HG02973 (cell line): ENCODE measurements around the gene GPR157.

ENCODE experiments used
- ATAC-seq: cut with Tn5 transposase; IDR thresholded peaks from one replicate; pipeline ENCODE4 v1.9.1; 2021; ENCODE audit warnings: moderate library complexity; ENCODE audit not compliant: unreplicated experiment

The GPR157 gene

DNA sequence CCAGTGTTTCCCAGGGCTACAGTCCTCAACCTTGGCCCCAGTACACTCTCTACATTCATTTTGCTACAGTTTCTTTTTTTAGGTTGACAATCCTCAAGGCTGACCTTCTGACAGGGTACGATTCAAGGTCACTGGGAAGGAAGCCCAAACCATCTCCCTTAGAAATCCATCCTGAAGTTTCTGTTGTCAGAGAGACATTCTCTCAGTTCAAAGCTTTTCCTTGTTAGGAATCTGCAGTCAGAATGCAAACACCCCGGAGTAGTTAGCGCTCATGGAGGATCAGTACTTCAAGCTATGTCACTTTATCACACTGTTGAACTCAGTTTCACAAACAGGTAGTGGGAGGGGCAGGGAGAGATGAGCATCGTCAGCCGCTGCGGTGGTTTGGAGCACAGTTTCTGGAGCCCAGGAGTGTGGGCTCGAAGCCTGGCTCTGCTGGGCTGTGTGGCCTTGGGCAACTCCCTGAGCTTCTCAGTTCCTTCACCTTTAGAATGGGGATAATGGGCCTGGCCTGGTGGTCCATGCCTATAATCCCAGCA, 63.6 kb downstream of the GPR157 start:
- no peak for ATAC-seq

DNA sequence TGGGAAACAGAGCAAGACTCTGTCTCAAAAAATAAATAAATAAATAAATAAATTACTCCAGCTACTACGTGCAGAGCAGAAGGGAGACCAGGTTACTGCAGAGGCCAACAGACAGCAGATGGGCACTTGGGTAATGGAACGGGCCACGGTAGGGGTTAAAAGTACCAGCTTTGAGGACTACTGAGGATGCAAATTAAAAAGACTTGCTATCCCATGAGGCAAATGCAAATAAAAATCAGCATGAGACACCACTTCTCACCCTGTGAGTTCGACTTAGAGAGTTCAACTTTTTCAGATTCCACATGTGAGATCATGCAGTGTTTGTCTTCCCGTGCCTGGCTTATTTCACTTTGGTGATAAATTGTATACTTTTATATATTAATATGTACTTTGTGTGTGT, 66.1 kb downstream of the GPR157 start:
- ATAC-seq: no peak

DNA sequence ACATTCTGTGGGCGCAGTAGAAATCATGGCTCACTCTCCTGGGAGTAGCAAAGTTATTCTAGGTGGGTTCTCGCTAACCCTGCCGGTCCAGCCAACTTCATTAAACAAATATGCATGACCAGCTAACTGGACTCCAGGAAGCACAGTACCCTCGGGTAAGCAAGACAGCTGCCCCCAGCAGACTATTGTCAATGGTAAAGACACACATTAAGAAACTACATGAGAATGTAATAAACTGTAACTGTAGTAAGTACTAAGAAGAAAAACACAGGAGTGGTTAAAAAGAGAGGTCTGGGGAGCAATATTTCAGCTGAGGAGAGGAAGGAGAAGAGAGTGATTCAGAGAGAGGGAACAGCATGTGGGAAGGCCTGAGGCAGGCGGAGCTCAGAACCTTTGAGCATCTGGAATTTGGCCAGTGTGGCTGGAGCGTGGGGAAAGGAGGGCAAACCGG, 66.9 kb downstream of the GPR157 start:
- no peak for ATAC-seq

DNA sequence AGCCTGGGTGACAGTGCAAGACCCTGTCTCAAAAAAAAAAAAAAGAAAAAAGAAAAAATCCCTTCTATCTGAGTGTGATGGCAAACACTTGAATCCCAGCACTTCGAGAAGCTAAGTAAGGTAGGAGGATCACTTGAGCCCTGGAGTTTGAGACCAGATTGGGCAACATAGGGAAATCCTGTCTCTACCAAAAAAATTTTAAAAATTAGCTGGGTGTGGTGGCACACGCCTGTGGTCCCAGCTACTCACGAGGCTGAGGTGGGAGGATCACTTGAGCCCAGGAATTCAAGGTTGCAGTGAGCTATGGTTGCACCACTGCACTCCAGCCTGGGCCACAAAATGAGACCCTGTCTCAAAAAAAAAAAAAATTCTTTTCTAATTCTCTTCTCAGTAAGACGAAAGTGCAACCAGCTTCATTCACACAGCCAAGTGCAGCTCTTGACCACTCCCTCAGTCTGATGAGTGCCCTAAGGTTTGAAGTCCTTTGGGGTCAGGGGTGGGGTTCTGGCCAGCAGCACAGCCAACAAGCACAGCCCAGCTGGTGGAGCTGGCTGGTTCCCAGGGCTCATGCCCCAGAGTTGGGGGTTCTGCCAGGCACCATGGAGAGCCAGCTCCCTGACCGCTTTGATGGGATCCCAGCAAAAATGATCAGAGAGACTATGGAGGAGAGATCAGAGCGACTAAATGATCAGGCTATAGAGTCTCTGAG, 67.5 kb downstream of the GPR157 start:
- no peak for ATAC-seq

DNA sequence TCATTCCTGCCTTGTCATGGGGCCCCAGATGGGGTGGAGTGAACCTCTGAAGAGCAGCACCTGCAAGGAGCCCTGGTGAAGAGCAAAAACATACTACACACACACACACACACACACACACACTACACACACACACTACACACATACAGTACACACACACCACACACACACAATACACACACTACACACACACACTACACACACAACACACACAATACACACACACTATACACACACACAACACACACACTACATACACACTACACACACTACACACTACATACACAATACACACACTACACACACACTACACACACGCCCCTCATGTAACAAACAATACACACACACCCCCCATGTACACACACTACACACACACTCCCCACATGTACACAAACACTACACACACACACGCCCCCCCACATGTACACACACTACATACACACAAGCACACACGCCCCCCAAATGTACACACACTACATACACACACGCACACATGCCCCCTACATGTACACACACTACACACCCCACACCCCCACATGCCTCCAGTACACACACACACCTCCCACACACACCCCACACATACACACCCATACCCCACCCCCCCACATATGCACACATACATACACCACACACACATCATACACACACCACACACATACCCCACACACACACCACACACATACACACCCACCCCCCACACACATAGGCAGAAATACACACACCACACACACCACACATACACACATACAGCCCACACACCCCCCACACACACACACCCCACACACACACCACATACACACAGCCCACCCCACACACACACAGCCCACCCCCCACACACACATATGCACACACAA, 68.8 kb downstream of the GPR157 start:
- no peak for ATAC-seq

DNA sequence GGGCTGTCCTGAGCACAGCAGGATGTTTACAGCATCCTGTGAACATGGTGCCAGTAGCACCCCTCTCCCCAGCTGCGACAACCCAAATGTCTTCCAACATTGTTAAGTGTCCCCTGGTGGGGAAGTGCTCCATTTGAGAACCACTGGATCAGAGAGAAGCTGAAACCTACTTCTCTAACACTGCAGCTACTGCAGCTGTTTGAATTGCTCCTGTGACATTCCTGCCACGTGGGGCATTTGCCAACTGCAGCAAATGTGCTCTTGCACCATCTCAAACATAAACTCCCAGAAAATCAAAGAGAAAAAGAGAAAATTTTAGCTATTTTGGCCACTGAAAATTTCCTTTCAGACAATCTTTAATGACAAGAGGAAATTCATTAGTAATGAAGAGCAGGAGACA, 70.4 kb downstream of the GPR157 start:
- no peak for ATAC-seq

DNA sequence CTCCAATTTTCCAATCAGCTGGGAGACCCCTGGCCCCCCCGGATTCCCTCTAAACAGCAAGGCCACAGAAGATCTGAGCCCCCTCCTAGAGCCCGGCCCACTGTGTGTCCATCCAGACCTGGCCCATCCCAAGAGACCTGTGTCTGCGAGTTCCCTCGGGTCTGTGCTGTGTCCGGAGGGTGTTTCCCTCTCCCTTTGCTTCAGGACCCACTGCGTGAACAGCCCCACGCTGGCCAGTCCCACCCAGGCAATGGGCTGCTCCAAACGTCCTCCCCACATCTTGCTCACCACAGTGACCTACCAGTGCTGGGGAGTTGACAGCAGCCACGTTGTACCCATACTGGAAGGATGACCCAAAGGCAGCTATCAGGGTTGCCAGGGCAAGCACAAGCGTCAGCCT, 71.1 kb downstream of the GPR157 start:
- ATAC-seq: no peak

DNA sequence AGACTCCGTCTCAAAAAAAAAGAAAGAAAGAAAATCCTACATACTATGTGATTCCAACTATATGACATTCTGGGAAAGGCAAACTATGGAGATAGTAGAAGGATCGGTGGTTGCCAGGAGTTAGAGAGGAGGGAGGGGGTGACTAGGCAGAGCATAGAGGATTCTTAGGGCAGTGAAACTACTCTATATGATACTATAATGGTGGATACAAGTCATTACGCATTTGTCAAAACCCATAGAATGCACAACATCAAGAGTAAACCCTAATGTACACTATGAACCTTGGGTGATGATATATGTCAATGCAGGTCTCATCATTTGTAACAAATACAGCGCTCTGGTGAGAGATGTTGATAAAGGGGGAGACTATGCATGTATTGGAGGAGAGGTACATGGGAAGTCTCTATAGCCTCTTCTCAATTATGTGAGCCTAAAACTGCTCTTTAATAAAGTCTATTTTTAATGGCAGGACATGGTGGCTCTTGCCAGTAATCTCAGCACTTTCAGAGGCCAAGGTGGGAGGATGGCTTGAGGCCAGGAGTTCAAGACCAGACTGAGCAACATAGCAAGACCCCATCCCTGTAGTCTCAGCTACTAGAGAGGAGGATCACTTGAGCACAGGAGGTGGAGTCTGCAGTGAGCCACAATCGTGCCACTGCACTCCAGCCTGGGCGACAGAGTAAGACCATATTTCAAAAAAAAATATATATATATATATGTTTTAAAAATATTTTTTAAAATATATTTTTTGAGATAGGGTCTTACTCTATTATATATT, 76.4 kb downstream of the GPR157 start:
- ATAC-seq: no peak

DNA sequence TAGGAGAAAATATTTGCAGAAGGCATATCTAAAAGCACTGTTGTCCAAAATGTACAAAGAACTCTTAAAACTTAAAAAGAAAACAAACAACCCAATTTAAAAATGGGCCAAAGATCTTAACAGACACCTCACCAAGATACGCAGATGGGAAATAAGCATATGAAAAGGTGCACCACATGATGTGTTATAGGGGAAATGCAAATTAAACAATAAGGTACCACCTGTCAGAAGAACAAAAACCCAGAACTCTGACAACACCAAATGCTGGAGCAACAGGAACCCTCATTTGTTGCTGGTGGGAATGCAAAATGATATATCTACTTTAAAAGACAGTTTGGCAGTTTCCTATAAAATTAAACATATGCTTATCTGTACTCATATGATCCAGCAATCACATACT, 77.5 kb downstream of the GPR157 start:
- no peak for ATAC-seq

DNA sequence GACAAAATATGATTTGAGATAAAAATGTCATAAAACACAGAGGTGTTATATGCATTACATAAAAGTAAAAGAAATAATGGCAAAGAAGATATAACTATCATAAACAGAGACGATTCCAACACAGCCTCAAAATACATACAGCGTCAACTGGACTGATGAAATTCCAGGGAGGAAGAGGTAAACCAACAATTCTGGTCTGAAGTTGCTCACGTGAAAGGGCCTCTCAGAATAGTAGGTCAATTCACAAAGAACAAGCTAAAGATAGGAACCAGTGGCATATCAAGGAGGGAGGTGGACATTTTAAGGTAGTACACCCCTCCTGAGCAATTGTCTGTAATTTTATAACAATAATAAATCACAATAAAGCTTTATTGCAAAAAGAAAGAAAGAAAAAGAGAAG, 78.1 kb downstream of the GPR157 start:
- no peak for ATAC-seq
